Mesenchymal stem cell (in vitro differentiated cells and primary cell): ENCODE data around the gene ATAD2B.

Source experiments
- DNase-seq: peaks from one replicate; pipeline ENCODE4 v3.0.0-alpha.2; 2013
- H2AFZ ChIP-seq: one replicate; pipeline ENCODE4 v1.6.1; 2013; ENCODE audit warnings: low read depth, mild to moderate bottlenecking, control low read depth, inconsistent platforms, low read length, moderate library complexity
- H2AK5ac ChIP-seq: 2 replicates; pipeline ENCODE4 v1.6.1; 2013; ENCODE audit warnings: low read length, moderate library complexity, mild to moderate bottlenecking, inconsistent platforms; ENCODE audit not compliant: severe bottlenecking
- H2BK120ac ChIP-seq: one replicate; pipeline ENCODE4 v1.6.1; 2013; ENCODE audit warnings: low read depth, mild to moderate bottlenecking, inconsistent platforms, low read length, moderate library complexity
- H2BK12ac ChIP-seq, 2 experiments: one replicate each; pipeline ENCODE4 v1.6.1; 2013; ENCODE audit warnings: inconsistent platforms in 2 of 2, low read length in 2 of 2, mild to moderate bottlenecking in 2 of 2, moderate library complexity in 2 of 2, control low read depth in 1 of 2
- H2BK15ac ChIP-seq: one replicate; pipeline ENCODE4 v1.6.1; 2013; ENCODE audit warnings: mild to moderate bottlenecking, low read depth, inconsistent platforms; ENCODE audit not compliant: poor library complexity, severe bottlenecking
- H2BK5ac ChIP-seq: 2 replicates; pipeline ENCODE4 v1.6.1; 2013; ENCODE audit warnings: low read depth, mild to moderate bottlenecking, low read length, control low read depth, inconsistent platforms; ENCODE audit not compliant: poor library complexity, severe bottlenecking
- H3K14ac ChIP-seq, 2 experiments: one replicate each; pipeline ENCODE4 v1.6.1; 2013; ENCODE audit warnings: inconsistent platforms in 2 of 2, low read length in 2 of 2, control low read depth in 1 of 2, mild to moderate bottlenecking in 1 of 2, moderate library complexity in 1 of 2
- H3K18ac ChIP-seq, 2 experiments: one replicate each; pipeline ENCODE4 v1.6.1; 2013; ENCODE audit warnings: inconsistent platforms in 2 of 2, low read length in 2 of 2, control low read depth in 1 of 2, low read depth in 1 of 2, mild to moderate bottlenecking in 1 of 2
- H3K23ac ChIP-seq, 2 experiments: one replicate each; pipeline ENCODE4 v1.6.1; 2013; ENCODE audit warnings: inconsistent platforms in 2 of 2, low read length in 2 of 2, mild to moderate bottlenecking in 2 of 2, moderate library complexity in 2 of 2, control low read depth in 1 of 2
- H3K27ac ChIP-seq: 2 replicates; pipeline ENCODE4 v1.5.1; 2013; ENCODE audit warnings: mild to moderate bottlenecking, moderate library complexity, low read length, control low read depth, inconsistent platforms; ENCODE audit not compliant: poor library complexity, severe bottlenecking
- H3K27me3 ChIP-seq, 2 experiments: 2 replicates each; pipeline versions ENCODE4 v1.6.1 to v1.7.0; 2013; ENCODE audit warnings: low read length in 2 of 2, mild to moderate bottlenecking in 2 of 2, moderate library complexity in 2 of 2, control low read depth in 1 of 2, inconsistent platforms in 1 of 2; ENCODE audit not compliant: control insufficient read depth in 1 of 2, insufficient read depth in 1 of 2
- H3K36me3 ChIP-seq, 2 experiments: 2 replicates each; pipeline versions ENCODE4 v1.6.1 to v1.7.0; 2013; ENCODE audit warnings: low read length in 2 of 2, control low read depth in 1 of 2, inconsistent platforms in 1 of 2, low read depth in 1 of 2, mild to moderate bottlenecking in 1 of 2; ENCODE audit not compliant: insufficient read depth in 2 of 2, control insufficient read depth in 1 of 2
- H3K4ac ChIP-seq, 2 experiments: one replicate each; pipeline ENCODE4 v1.6.1; 2013; ENCODE audit warnings: inconsistent platforms in 2 of 2, low read length in 2 of 2, mild to moderate bottlenecking in 2 of 2, moderate library complexity in 2 of 2, control low read depth in 1 of 2, low read depth in 1 of 2
- H3K4me1 ChIP-seq: 2 replicates; pipeline ENCODE4 v1.6.1; 2013; ENCODE audit warnings: low read depth, low read length, control low read depth; ENCODE audit not compliant: control insufficient read depth, insufficient read depth
- H3K4me2 ChIP-seq: 2 replicates; pipeline ENCODE4 v1.6.1; 2013; ENCODE audit warnings: low read length, mild to moderate bottlenecking, inconsistent platforms; ENCODE audit not compliant: poor library complexity, severe bottlenecking
- H3K4me3 ChIP-seq, 2 experiments: 2 replicates each; pipeline versions ENCODE4 v1.5.1 to v1.7.0; 2013; ENCODE audit warnings: low read length in 2 of 2, mild to moderate bottlenecking in 2 of 2, control low read depth in 1 of 2, low read depth in 1 of 2; ENCODE audit not compliant: insufficient read depth in 1 of 2
- H3K79me1 ChIP-seq: replicated peaks from 2 replicates; pipeline ENCODE4 v1.6.1; 2013; ENCODE audit warnings: mild to moderate bottlenecking, control low read depth, low read length, inconsistent platforms; ENCODE audit not compliant: poor library complexity, severe bottlenecking
- H3K9ac ChIP-seq: 2 replicates; pipeline ENCODE4 v1.7.0; 2013; ENCODE audit warnings: mild to moderate bottlenecking, low read length, moderate library complexity
- H3K9me3 ChIP-seq: 2 replicates; pipeline ENCODE4 v1.7.0; 2013; ENCODE audit warnings: mild to moderate bottlenecking, low read length; ENCODE audit not compliant: control insufficient read depth
- H4K8ac ChIP-seq: one replicate; pipeline ENCODE4 v1.6.1; 2013; ENCODE audit warnings: inconsistent platforms, mild to moderate bottlenecking, low read length, moderate library complexity
- H4K91ac ChIP-seq: one replicate; pipeline ENCODE4 v1.6.1; 2013; ENCODE audit warnings: mild to moderate bottlenecking, low read length, inconsistent platforms
- WGBS: methylation state at CpG from one replicate; pipeline ENCODE4 v1.1.7; 2013; ENCODE audit warnings: mixed read lengths; 5-methylcytosine and 5-hydroxymethylcytosine counted together

Gene ATAD2B

DNA sequence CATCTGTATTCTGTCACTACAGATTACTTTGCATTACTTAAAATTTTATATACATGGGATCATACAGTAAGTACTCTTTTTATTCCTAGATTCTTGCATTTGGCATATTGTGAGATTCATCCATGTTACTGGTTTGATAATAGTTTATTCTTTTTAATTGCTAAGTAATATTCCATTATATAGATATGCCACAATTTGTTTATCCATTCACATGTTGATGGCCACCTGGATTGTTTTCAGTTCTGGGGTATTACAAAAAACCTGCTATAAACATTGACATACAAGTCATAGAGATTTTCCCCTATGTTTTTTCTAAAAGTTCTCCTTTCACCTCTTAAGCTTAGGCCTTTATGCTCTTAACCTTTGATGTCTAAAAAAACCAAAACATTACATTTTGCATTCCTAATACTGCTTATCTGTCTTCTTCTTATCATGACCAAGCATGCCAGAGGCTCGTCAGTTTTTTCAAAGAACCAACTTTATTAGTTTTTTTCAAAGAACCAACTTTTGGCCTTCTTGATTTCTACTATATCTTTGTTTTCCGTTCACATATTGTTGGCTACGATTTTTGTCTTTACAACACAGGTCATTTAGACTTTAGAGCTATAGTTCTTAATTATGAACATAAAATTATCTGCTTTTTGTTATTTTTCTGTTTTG, 86.9 kb downstream of the ATAD2B start:
- peaks cover 4% of the 10 kb centered on the region for H3K4me1 ChIP-seq
- H3K4ac ChIP-seq: no peak overlapping the region
- H3K27ac ChIP-seq: no peak overlapping the region
- H3K14ac ChIP-seq: no peak overlapping the region
- no peak overlapping the region for H3K4me2 ChIP-seq
- H3K18ac ChIP-seq: no peak overlapping the region
- no peak overlapping the region for H2AFZ ChIP-seq
- no peak overlapping the region for H3K9ac ChIP-seq
- H3K36me3 ChIP-seq: peaks cover 8 to 21% of the 10 kb centered on the region in 2 experiments
- H3K27me3 ChIP-seq: no peaks in the 10 kb centered on the region
- DNase-seq: no peak
- no peak overlapping the region for H3K23ac ChIP-seq
- H2BK12ac ChIP-seq: no peak overlapping the region
- no peak overlapping the region for H4K91ac ChIP-seq
- no peaks in the 10 kb centered on the region for H3K9me3 ChIP-seq
- no peak overlapping the region for H3K4me3 ChIP-seq
- peaks cover 17% of the 10 kb centered on the region for H3K79me1 ChIP-seq
- H2BK5ac ChIP-seq: no peak overlapping the region
- no peak overlapping the region for H4K8ac ChIP-seq
- H2BK15ac ChIP-seq: no peak overlapping the region
- H2AK5ac ChIP-seq: no peak overlapping the region
- WGBS: 43% methylated on average over 1 of the region's 3 CpGs
- H2BK120ac ChIP-seq: no peak overlapping the region

GRCh38 chr2:23838996-23839395, 87.9 kb downstream of the ATAD2B start:
- H3K36me3 ChIP-seq: peaks cover 8 to 21% of the 10 kb centered on the region in 2 experiments
- H2AK5ac ChIP-seq: no peak overlapping the region
- no peak overlapping the region for H3K4me3 ChIP-seq
- no peak overlapping the region for H2BK120ac ChIP-seq
- H3K9me3 ChIP-seq: no peaks in the 10 kb centered on the region
- H3K4me2 ChIP-seq: no peak overlapping the region
- no peaks in the 10 kb centered on the region for H3K27me3 ChIP-seq
- H3K27ac ChIP-seq: no peak overlapping the region
- no peak overlapping the region for H3K14ac ChIP-seq
- no peak for DNase-seq
- H2AFZ ChIP-seq: no peak overlapping the region
- H3K4ac ChIP-seq: no peak overlapping the region
- H3K23ac ChIP-seq: no peak overlapping the region
- H2BK5ac ChIP-seq: no peak overlapping the region
- H3K18ac ChIP-seq: no peak overlapping the region
- H2BK12ac ChIP-seq: no peak overlapping the region
- H3K9ac ChIP-seq: no peak overlapping the region
- WGBS: no CpG with 5 or more reads among the region's 1 CpG
- H3K4me1 ChIP-seq: peaks cover 4% of the 10 kb centered on the region
- H4K91ac ChIP-seq: no peak overlapping the region
- H4K8ac ChIP-seq: no peak overlapping the region
- peaks cover 17% of the 10 kb centered on the region for H3K79me1 ChIP-seq
- H2BK15ac ChIP-seq: no peak overlapping the region

DNA sequence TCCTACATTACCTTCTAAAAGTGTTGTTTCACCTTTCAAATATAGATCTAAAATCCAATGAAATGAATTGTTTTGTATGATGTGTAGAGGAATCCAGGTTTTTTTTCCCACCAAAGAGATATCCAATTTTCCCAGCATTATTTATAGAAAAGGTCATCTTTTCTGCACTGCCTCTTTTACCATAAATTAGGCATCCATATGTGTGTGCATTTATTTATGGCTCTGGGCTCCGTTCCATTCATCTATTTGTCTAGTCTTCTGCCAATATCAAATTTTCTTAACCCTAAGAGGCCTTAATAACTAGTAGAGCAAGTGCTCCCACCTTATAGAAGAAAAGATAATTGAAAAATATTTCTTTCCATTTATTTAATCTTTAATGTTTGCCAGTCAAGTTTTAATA, 88.3 kb downstream of the ATAD2B start:
- no peak overlapping the region for H2BK15ac ChIP-seq
- H3K79me1 ChIP-seq: peaks cover 16% of the 10 kb centered on the region
- no peak overlapping the region for H3K27ac ChIP-seq
- no peak overlapping the region for H3K14ac ChIP-seq
- no peak overlapping the region for H4K8ac ChIP-seq
- H3K9ac ChIP-seq: no peak overlapping the region
- 100% methylated on average over 1 of the region's 1 CpG for WGBS
- H2BK120ac ChIP-seq: no peak overlapping the region
- H3K23ac ChIP-seq: no peak overlapping the region
- no peak overlapping the region for H2BK5ac ChIP-seq
- H3K4ac ChIP-seq: no peak overlapping the region
- H3K4me2 ChIP-seq: no peak overlapping the region
- H3K4me1 ChIP-seq: peaks cover 4% of the 10 kb centered on the region
- no peak overlapping the region for H3K4me3 ChIP-seq
- DNase-seq: no peak
- no peak overlapping the region for H2AK5ac ChIP-seq
- no peak overlapping the region for H2AFZ ChIP-seq
- H4K91ac ChIP-seq: no peak overlapping the region
- no peaks in the 10 kb centered on the region for H3K27me3 ChIP-seq
- no peak overlapping the region for H2BK12ac ChIP-seq
- H3K18ac ChIP-seq: no peak overlapping the region
- H3K9me3 ChIP-seq: no peaks in the 10 kb centered on the region
- peaks cover 8 to 21% of the 10 kb centered on the region in 2 experiments for H3K36me3 ChIP-seq

DNA sequence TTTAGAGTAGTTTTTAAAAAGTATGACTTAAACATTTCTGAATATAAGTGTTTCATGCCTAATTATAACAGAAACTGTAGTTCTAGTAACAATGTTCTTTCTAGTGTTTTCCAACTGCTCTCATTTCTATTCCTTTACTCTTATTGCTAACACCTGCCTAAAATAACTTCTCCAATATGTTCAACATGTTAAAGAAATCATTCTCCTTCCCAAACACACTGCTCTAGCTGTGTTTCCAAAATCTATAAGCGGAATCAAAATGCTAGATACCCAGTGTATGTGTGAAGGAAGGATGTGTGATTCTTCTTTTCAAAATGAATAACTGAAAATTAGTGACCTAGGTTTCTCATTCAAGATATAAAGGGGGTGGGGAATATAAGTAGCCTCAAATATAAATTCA, 89.1 kb downstream of the ATAD2B start:
- H3K4ac ChIP-seq: no peak overlapping the region
- no peak overlapping the region for H3K4me2 ChIP-seq
- H3K27ac ChIP-seq: no peak overlapping the region
- no peak overlapping the region for H2AFZ ChIP-seq
- no peak overlapping the region for H3K9ac ChIP-seq
- H2BK15ac ChIP-seq: no peak overlapping the region
- H3K23ac ChIP-seq: no peak overlapping the region
- H3K27me3 ChIP-seq: no peaks in the 10 kb centered on the region
- no peak for DNase-seq
- H3K4me3 ChIP-seq: no peak overlapping the region
- no peak overlapping the region for H2BK120ac ChIP-seq
- H3K36me3 ChIP-seq: peaks cover 8 to 21% of the 10 kb centered on the region in 2 experiments
- no CpG with 5 or more reads among the region's 1 CpG for WGBS
- H3K4me1 ChIP-seq: peaks cover 4% of the 10 kb centered on the region
- H3K18ac ChIP-seq: no peak overlapping the region
- H2BK12ac ChIP-seq: no peak overlapping the region
- H3K14ac ChIP-seq: no peak overlapping the region
- H4K91ac ChIP-seq: no peak overlapping the region
- H3K9me3 ChIP-seq: no peaks in the 10 kb centered on the region
- H4K8ac ChIP-seq: no peak overlapping the region
- H2BK5ac ChIP-seq: no peak overlapping the region
- no peak overlapping the region for H2AK5ac ChIP-seq
- peaks cover 13% of the 10 kb centered on the region for H3K79me1 ChIP-seq
